Measurements from ENCODE around the gene ACTR3C. TPM values are rescaled to one million over a fixed set of nuclear protein-coding genes. Genes with fewer than 3 reads are reported as not detected.

Gene ACTR3C
- total RNA-seq, 1 experiment from 2014 or later: 2.2 TPM

DNA sequence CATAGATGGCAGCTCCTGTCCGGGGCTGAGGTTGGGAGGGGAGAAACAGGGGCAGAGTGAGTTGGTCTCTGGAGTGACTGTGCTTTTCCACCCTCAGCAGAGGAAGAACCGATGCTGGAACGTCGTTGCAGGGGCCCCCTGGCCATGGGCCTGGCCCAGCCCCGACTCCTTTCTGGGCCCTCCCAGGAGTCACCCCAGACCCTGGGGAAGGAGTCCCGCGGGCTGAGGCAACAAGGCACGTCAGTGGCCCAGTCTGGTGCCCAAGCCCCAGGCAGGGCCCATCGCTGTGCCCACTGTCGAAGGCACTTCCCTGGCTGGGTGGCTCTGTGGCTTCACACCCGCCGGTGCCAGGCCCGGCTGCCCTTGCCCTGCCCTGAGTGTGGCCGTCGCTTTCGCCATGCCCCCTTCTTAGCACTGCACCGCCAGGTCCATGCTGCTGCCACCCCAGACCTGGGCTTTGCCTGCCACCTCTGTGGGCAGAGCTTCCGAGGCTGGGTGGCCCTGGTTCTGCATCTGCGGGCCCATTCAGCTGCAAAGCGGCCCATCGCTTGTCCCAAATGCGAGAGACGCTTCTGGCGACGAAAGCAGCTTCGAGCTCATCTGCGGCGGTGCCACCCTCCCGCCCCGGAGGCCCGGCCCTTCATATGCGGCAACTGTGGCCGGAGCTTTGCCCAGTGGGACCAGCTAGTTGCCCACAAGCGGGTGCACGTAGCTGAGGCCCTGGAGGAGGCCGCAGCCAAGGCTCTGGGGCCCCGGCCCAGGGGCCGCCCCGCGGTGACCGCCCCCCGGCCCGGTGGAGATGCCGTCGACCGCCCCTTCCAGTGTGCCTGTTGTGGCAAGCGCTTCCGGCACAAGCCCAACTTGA lies 48.0 kb upstream of the ACTR3C start:
- Histone ChIP-seq H2BK20ac (ENCODE audit: low read depth, low read length, poor library complexity, severe bottlenecking) (no peak overlapping the region), H2BK120ac (ENCODE audit: low read depth, low read length, poor library complexity, severe bottlenecking) (no peak overlapping the region), H3K4ac (ENCODE audit: low read depth, low read length) (no peak overlapping the region), H2BK12ac (ENCODE audit: insufficient read length, low read depth, low read length) (no peak overlapping the region), H3K79me1 (ENCODE audit: insufficient read depth, low read depth, low read length, poor library complexity, severe bottlenecking) (peaks cover 7% of the 10 kb centered on the region), H3K23me2 (ENCODE audit: insufficient read length, low read depth, low read length, poor library complexity, severe bottlenecking) (peaks cover 16% of the 10 kb centered on the region), H3K27me3 (ENCODE audit: insufficient read depth, low read length) (no peaks in the 10 kb centered on the region), H4K91ac (ENCODE audit: insufficient read length, low read depth, low read length) (no peak overlapping the region), H4K8ac (replicated peaks; ENCODE audit: insufficient read length, low read depth, low read length) (no peak overlapping the region), H3K4me2 (ENCODE audit: insufficient read depth, insufficient read length, low read length) (no peak overlapping the region), H3K4me1 (ENCODE audit: insufficient read depth, low read length) (peaks cover 3% of the 10 kb centered on the region; the same call in 1 of the 2 replicates), H3K9ac (ENCODE audit: extremely low read depth, insufficient read length, low read length) (no peak overlapping the region), H2BK15ac (ENCODE audit: low read depth, low read length) (no peak overlapping the region), H3K18ac (ENCODE audit: insufficient read length, low read depth, low read length) (no peak overlapping the region), H4K20me1 (ENCODE audit: control insufficient read depth, insufficient read depth, insufficient read length) (no peaks in the 10 kb centered on the region), H3T11ph (ENCODE audit: low read length) (no peak overlapping the region), H2AK5ac (ENCODE audit: insufficient read length, low read length) (no peak overlapping the region), H3K9me3 (ENCODE audit: control insufficient read depth, low read depth, low read length) (no peaks in the 10 kb centered on the region), H3K14ac (ENCODE audit: insufficient read depth, low read length) (no peak overlapping the region), H3K23ac (ENCODE audit: insufficient read length, low read depth, low read length) (no peak overlapping the region), H3K79me2 (ENCODE audit: insufficient read depth, low read length) (peaks cover 12% of the 10 kb centered on the region; the same call in 1 of the 2 replicates), H2AFZ (ENCODE audit: low read length) (no peak overlapping the region), H2BK5ac (ENCODE audit: insufficient read length, low read length) (no peak overlapping the region), H3K56ac (ENCODE audit: insufficient read length, low read depth, low read length) (no peak overlapping the region), H4K5ac (ENCODE audit: insufficient read length, low read depth, low read length) (no peak overlapping the region), H3K27ac (ENCODE audit: insufficient read length, low read depth, low read length) (no peak overlapping the region)
- TF ChIP-seq, protein P1, sequence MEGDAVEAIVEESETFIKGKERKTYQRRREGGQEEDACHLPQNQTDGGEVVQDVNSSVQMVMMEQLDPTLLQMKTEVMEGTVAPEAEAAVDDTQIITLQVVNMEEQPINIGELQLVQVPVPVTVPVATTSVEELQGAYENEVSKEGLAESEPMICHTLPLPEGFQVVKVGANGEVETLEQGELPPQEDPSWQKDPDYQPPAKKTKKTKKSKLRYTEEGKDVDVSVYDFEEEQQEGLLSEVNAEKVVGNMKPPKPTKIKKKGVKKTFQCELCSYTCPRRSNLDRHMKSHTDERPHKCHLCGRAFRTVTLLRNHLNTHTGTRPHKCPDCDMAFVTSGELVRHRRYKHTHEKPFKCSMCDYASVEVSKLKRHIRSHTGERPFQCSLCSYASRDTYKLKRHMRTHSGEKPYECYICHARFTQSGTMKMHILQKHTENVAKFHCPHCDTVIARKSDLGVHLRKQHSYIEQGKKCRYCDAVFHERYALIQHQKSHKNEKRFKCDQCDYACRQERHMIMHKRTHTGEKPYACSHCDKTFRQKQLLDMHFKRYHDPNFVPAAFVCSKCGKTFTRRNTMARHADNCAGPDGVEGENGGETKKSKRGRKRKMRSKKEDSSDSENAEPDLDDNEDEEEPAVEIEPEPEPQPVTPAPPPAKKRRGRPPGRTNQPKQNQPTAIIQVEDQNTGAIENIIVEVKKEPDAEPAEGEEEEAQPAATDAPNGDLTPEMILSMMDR (conservative IDR thresholded peaks at IDR 0.05): no peak
- peaks cover 30 to 54% (median 43%) of the 10 kb centered on the region in 3 experiments; a peak in 6 of 7 replicates for H3K36me3 Mint-ChIP-seq (ENCODE audit: insufficient read depth in 1 of 3, low read depth in 3 of 3)
- peaks cover 45 to 57% of the 10 kb centered on the region in 2 experiments for H3K4me1 Mint-ChIP-seq
- no peaks in the 10 kb centered on the region; the same call in 1 of the 2 replicates for H3K27me3 Mint-ChIP-seq (ENCODE audit: low read depth)
- H3K9me3 Mint-ChIP-seq: no peaks in the 10 kb centered on the region
- no peak overlapping the region for H3K4me3 Mint-ChIP-seq
- DNase-seq: peak; percentile 28
- no CpG with 5 or more reads among the region's 48 CpGs for WGBS (ENCODE audit: extremely low coverage, insufficient read length, low lambda C conversion rate)
- H3K27ac Mint-ChIP-seq: peak overlapping the region in 2 of 3 experiments; percentile 80 to 83; a peak in 2 of 7 replicates

All from H9 (cell line).